RPMI7951 (cell line): ENCODE results near the gene TMC4. TPM values are rescaled to one million over a fixed set of nuclear protein-coding genes. Genes with fewer than 3 reads are reported as not detected.

Source experiments
- DNase-seq: peaks from one replicate; pipeline ENCODE4 v3.0.0-alpha.2; 2012; ENCODE audit warnings: low read depth
- total RNA-seq: library from RNA; depleted of rRNA; stranded (reverse); fragments of >200 nt; shearing (Covaris generic); gene quantifications from 2 replicates; pipeline ENCODE4 v1.2.3, GENCODE V29; 2014

TMC4 gene
- total RNA-seq, 1 experiment from 2014 or later: not detected

DNA sequence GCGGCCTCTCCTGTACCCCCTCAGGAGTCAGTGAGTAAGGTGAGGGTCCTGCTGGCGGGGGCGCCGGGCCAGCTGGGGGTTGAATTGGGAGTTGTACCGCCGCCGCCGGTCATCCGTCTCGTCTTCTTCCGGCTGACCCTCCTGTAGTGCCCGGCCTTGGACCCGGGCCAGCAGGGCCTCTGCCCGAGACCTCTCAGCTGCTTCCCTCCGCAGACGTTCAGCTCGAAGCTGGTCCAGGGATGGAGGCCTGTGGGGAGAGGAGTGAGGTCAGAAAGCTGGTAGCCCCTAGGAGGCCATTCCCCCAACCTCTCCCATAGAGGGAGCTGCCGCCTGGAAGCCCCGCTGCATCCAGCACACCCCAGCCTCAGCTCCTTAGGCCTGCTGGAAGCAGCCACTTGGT is 17.3 kb downstream of the TMC4 start:
- no peak for DNase-seq

DNA sequence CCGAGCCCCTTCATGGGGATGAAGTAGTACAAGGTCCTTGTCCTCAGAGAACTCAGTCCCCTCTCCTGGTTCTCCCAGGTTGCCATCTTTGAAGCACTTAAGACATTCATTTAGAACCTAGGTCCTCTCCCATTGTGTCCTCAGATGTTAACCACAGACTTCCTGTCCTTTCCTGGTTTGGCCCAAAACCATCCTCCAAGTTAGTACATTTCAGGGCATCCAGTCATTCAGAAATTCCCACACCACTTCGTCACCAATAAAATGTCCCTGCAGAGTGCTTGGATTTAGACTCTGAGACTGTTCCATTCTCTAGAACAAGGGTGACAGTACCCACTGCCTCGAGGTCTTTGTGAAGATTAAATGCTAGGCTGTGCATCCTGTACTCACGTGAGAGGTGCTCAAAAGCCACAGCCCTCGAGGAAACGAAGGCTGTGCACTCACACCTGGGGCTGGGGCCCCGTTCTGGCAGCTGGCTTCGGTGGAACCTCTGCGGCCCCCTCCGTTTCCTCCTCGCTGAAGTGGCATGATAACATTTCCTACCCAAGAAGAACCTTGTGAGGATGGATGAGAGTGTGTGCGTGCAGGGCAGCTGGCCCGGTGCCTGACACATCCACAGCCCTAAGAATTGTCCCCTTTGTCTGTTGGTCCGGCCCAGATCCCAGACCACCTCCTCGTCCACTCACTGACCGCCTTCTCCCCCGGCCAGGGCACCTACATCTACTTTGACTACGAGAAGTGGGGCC is 18.2 kb downstream of the TMC4 start:
- DNase-seq: peak; percentile 82

DNA sequence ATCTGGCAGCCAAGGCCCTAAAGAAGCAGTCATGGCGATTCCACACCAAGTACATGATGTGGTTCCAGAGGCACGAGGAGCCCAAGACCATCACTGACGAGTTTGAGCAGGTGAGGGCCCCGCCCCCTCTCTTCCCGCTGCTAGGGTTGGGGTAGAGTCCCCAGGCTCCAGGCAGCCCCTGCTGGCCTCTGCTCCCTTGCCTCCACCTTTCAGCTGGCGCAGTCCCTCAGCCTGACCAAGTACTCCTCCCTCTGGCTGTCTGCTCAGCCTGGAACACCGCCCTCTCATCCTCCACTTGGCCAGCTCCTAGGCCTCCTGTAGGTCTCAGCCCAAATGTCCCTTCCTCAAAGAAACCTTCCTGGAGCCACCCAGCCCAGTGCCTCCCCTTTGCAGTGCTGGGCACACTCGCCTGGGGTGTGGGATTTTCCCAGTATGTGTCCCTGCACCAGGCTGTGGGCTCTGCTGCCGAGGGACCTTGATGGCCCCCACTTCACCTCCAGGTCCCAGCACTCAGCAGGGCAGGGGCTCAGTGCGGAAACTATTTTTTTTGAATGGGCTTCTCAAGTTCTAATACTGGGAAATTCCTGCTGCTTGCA is 19.1 kb downstream of the TMC4 start:
- no peak for DNase-seq

DNA sequence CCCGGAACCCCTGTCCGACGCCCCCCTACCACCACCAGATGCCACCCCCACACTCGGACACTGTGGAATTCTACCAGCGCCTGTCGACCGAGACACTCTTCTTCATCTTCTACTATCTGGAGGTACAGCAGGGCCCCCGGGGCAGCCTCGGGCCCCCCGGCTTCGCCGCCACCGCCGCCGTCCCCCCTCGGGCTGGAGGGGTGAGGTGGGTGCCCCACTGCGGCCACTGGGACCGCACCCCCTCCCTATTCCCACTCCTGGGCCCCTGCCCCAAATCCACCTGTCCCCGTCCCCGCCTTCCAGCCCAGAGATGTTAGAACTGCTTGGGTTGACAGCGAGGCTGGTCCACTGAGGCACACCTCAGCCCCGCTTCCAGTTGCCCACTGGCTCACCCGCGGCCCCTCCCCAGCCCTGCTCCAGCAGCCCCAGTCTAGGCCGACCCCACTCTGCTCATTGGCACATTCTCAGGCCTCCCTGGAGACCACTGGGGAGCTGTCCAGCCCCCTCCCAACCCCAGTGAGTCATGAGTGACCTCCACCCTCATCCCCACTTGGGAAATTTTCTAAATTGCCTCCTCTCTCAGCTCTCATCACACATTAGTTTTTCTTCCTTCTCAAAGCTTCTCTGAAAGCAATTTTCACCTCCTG is 20.0 kb downstream of the TMC4 start:
- no peak for DNase-seq

DNA sequence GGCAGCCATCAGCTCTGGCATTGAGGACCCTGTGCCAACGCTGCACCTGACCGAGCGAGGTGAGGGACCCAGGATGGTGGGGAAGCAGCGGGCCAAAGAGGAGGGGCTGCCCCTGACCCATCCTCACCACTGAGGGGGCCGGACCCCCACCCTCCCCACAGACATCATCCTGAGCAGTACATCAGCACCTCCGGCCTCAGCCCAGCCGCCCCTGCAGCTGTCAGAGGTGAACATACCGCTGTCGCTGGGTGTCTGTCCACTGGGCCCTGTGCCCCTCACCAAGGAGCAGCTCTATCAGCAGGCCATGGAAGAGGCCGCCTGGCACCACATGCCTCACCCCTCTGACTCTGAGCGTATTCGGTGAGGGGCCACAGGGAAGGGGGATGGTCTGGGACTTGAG is 20.7 kb downstream of the TMC4 start:
- DNase-seq: no peak

DNA sequence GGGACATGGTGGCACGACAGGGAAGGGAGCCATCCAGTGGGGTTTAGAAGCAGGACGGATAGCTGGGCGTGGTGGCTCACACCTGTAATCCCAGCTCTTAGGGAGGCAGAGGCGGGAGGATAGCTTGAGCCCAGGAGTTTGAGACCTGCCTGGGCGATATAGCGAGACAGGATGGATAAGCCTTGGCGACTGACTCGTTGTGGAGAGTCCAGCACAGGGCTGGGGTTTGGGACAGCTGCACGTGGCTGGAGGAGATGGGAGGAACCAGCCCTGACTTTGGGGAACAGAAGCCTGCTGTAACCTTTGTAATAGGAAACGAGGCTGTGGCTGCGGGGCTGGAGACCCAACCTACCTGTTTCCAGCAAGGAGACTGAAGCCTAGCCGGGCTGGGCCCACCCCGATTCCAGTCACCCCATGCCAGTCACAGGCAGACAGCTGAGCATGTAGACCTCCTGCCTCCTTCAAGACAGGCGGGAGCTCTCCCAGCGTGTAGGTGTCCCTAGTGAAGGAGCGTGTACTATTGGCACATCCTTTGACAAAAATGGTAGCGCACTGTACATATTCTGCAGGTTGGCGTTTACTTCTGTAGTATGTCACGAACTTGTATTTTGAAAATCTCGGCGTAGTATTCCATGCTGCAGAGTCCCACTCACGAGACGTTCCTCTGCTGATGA is 21.5 kb downstream of the TMC4 start:
- no peak for DNase-seq

DNA sequence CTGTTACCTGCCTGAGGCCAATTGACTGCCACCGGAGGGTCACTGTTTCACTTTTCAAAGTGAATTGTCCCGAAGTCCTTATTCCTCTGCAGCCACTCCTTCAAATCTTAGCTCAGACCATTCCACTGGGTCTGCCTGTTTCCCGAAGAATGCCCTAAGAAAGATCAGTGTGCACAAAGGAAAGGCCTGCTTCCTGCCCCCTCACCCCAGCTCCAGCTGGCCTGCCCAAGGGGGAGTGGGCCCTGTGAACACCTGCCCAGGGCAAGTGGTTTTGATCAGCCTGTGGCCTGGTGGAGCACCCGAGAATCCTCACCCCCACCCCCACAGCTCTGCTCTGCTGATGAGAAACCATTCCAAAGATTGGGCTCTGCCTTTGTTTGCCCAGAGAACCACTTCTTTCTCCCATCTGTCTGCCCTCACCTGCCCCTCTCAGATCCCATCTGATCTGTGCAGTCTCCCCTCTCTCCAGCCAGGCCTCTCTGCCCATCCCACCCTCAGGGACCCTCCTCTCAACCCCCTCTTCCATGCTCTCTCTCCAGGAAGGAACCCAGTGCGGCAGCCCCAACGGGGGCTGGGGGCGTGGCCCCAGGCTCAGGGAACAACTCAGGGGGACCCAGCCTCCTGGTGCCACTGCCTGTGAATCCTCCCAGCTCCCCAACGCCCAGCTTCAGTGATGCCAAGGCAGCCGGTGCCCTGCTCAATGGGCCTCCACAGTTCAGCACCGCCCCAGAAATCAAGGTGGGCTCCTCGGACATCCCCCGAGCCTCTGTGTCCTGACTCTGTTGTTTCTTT is 23.7 kb downstream of the TMC4 start:
- no peak for DNase-seq

DNA sequence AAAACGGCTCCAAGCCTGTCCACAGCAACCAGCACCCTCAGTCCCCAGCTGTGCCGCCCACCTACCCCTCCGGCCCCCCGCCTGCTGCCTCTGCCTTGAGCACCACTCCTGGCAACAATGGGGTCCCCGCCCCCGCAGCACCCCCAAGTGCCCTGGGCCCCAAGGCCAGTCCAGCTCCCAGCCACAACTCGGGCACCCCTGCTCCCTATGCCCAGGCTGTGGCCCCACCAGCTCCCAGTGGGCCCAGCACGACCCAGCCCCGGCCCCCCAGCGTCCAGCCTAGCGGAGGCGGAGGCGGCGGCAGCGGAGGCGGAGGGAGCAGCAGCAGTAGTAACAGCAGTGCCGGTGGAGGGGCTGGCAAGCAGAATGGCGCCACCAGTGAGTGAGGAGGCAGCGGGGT is 24.8 kb downstream of the TMC4 start:
- no peak for DNase-seq

DNA sequence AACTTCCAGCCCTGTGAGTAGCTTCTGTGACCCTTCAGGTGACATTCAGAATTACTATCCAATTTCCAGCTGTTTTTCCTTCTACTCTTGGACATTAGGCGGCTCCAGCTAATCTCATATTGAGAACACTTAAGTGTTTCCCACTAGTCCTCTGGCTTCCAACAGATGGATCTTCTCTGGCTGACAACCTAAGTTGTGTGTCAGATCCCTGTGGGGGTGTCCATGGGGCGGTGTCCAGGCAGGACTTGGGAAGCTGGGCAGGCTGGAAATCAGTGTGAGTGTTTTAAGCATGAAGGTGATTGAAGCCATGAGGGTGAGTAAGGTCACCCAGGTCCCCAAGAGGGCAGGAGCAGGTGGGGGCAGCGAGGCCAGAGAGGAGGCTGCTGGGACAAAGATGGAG is 25.3 kb downstream of the TMC4 start:
- no peak for DNase-seq

DNA sequence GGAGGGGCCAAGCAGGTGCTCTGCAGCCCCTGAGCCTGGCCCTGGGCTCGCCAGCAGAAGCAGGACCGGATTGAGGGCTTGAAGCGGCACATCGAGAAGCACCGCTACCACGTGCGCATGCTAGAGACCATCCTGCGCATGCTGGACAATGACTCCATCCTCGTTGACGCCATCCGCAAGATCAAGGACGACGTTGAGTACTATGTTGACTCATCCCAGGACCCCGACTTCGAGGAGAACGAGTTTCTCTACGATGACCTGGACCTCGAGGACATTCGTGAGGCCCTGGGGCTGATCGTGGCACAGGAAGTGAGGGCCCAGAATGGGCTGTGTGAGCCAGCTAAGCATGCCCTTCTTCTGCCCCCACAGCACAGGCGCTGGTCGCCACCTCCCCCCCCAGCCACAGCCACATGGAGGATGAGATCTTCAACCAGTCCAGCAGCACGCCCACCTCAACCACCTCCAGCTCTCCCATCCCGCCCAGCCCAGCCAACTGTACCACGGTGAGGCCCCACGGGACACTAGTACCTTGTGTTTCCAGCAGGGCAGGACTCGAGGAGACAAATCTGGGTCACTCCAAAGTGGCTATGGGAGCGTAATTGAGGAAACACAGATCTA is 27.3 kb downstream of the TMC4 start:
- no peak for DNase-seq

DNA sequence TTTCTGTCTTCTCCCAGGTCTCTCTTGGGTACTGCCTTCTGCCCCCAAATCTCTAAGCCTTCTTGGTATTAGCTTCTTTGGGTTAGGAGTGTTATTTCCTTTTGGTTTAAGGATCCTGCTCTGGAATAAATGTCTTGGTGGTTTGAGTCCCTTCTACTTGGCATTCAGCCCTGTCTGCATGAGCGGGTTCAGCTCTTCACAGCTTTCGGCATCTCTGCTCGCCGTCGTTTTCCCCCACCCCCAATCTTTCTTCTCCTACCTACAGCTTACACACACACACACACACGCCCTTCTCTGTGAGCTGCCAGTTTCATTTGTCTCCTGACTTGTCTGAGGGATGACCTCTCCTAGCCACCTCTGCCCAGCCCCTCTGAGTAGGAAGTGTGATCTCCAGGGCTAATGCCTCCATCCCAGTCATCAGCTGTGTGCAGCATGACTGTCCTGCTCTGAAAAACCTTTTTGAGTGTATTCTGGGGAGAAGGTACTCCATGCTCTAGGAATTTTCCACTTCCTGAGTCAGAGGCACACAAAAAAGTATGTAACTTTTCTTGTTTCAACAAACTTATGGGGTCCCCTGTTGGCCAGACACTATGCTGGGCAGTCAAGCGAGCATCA is 30.7 kb downstream of the TMC4 start:
- DNase-seq: no peak

DNA sequence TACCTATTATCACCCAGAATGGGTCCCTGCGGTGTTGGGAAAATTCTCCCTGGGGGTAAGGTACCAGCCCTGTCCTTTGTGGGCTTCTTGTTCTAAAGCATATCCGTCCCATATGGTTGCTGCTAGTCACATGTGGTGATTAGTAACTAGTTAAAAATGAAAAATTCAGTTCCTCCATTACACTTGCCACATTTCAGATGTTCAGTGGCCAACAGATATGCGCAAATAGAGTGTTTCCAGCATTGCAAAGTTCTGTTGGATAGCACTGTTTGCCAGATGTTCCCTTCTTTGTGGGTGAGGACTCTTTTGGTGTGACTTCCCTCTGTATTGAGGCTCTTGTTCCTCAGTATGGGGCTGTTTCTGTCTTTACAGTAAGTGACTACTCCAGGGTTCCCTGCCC is 31.6 kb downstream of the TMC4 start:
- DNase-seq: no peak

DNA sequence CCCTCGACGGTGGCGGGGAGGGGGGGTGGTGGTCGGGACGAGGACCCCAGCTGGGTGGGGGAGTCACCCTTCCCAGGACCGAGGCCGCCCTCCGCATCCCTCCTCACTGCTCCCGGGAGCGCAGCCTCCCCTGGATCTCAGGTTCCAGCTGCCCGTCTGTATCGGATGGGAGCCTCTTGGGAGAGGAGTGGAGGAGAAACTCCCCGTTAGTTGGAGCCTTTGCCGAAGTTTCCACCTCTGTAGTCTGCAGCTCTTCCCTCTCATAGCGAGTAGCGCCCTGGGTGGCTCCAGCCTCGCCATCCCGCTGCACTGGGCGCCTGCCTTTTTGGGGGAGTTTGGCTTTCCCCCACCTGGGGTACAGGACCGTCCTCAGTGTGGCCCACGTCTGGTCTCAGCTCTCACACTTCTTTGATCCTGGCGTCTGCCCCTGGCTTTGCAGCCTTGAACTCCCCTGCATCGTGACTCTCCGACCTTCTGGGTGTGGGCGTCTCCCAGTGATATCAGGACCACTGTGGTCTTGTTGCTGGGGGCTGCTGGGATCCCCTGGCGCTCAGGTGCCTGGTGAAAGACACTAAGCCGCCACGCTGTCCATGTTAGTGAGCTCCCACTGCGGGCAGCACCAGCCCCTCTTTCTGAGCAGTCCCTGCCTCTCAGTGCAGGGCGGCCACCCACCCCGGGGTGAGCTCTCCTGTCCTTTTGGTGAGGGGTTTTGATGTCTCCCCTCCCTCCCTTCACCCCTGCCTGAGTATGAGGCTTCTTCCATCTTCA is 34.3 kb downstream of the TMC4 start:
- DNase-seq: no peak

DNA sequence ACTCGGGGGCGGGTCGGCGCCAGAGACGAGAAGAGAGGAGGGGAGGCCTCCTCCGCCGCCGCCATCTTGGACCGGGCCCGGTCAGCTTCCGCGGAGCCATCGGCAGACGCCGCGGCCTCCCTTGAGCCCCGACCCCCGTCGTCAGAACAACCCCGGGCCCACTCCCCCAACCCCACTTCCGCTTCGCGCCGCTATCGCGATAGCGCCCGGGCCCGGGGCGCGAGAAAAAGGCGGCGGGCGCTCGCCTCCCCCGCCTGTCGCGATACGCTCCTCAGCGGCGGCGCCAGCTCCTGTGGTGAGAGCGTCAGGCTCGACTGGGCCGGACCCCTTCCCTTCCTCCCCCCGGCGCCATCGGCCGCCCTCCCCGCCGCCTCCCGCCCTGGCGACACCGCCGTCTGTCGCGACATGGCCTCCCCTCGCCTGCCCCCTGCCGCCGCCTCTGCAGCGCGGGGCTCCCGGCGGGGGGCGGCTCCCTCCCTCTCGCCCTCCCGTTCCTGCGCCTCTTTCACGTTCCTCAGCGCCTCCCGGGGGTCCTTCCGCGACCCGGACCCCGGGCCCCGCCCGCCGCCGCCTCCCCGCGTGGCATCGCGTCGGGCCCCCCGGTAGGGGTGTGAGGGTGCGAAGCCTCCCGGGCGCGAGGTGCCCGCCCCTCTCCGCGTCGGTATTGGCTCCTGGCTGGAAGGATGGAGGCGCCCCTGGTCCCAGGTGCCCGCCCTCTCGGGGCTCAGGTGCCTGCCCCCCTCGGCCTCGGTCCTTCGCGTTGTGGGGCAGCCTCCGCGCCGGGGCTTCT is 35.1 kb downstream of the TMC4 start, which contains the start of gene CNOT3:
Gene CNOT3, plus strand, starts transcription at position 64 of the 790 bp plus-strand sequence. CDS start 5,217 bp downstream, outside the sequence.
- DNase-seq: no peak

DNA sequence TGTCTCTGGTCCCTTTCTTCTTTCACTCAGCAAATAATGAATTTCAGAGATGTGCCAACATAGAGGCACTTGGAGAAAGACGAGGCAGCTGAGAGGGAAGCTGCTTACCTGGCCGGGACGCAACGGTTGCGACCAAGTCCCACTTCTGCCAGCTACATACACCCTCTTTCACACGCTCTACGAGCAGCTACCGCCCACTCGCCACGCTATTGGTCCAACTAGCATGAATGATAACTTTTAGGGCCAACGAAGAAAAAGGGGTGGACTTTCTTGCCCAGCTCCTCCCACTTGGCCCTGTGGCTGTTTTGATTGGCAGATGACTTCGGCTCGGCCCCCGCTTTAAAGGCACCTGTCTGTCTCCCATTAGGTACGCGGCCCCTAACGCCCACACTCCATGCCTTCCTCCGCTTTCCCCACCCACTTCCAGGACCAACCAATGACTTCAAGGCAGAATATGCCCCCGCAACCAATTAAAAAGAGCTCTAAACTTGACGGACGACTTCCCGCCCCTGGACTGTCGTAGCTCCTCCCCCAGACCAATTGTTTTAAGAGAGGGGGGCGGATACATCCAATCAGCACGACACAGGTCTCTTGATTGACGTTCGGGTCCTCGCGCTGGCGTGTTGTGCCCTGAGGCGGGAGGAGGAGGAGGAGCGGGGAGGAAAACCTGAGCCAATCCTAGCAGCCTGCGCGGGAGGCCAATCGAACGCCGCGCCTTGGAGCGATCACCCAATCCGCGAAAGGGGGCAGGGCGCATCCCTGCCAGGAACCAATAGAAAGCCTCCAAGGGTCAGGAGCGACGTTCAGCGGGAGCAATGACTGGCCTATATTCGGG is 35.9 kb downstream of the TMC4 start:
- peak; percentile 100 for DNase-seq

DNA sequence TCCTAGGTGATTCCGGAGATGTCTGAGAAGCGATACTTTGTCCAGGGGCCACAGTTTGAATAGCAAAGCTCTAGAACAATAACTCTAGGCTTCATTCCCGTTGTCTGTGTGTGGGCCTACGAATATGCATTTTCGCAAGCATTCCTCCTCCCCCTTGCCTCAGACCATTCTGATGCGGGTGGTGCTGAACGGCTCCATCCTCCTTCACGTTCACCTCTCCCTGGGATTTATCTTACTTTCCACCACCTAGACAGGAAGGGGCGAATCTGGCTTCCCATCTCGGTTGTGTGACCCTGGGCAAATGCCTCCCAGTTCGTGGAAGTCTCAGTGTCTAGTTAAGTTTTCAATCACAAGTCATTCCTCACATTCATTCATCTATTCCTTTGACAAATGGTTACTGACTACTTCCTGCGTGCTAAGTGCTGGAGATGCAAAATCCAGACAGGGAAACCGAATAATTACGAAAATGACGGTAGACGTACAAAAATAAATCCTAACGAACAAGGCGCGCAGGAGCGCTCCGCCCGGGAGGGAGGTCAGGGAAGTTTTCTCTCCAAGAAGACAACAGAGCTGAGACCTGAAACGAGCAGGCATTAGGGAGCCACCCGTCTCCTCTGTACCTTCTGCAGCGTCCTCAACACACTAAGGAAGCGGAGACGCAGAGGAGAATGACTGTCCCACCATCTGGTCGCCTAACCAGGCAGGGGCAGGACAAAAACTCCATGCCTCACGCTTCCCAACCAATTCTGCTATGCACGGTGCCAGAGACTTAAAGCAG is 36.7 kb downstream of the TMC4 start:
- DNase-seq: no peak

DNA sequence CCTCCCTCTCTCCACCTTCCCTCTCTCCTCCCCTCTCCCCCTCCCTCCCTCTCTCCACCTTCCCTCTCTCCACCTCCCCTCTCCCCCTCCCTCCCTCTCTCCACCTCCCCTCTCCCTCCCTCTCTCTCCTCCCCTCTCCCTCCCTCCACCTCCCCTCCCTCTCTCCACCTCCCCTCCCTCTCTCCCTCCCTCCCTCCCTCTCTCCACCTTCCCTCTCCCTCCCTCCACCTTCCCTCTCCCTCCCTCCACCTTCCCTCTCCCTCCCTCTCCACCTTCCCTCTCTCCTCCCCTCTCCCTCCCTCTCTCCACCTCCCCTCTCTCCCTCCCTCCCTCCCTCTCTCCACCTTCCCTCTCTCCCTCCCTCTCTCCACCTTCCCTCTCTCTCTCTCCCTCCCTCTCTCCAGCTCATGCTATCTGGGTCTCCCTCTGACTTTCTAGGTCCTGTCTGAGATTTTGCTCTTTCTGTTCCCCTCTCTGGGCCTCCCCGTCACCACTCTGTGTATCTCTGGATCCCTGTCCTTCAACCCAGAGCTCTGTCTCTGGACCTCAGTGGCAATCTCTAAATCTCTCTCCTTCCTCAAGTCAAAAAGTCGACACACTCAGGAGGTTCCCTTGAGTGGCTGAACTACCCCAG is 38.9 kb downstream of the TMC4 start:
- no peak for DNase-seq
